ENCODE data around the gene F8A1.
"Not testable (repeated sequence)": the region's sequence is repeated elsewhere in the genome, so short reads cannot be mapped to it uniquely, and the experiment has no call there.

Gene F8A1
- long read RNA-seq, donor 1, transcript F8A1-201 (1 exons, 1,713 nt) = major isoform, 23 of 23 reads
- long read RNA-seq, donor 1, partial matches to known transcripts = 0 of 23 reads
- long read RNA-seq, donor 1, other reads (novel, unspliced or antisense) = 0 of 23 reads
- long read RNA-seq, donor 2, transcript F8A1-201 (1 exons, 1,713 nt) = major isoform, 23 of 23 reads
- long read RNA-seq, donor 2, partial matches to known transcripts = 0 of 23 reads
- long read RNA-seq, donor 2, other reads (novel, unspliced or antisense) = 0 of 23 reads
- long read RNA-seq, donor 3, partial matches to known transcripts = 0 of 2 reads
- long read RNA-seq, donor 3, other reads (novel, unspliced or antisense) = 0 of 2 reads
- long read RNA-seq, donor 4, transcript F8A1-201 (1 exons, 1,713 nt) = major isoform, 22 of 22 reads
- long read RNA-seq, donor 4, partial matches to known transcripts = 0 of 22 reads
- long read RNA-seq, donor 4, other reads (novel, unspliced or antisense) = 0 of 22 reads
- long read RNA-seq, donor 5, transcript F8A1-201 (1 exons, 1,713 nt) = major isoform, 12 of 12 reads
- long read RNA-seq, donor 5, partial matches to known transcripts = 0 of 12 reads
- long read RNA-seq, donor 5, other reads (novel, unspliced or antisense) = 0 of 12 reads
- long read RNA-seq, donor 6, transcript F8A1-201 (1 exons, 1,713 nt) = major isoform, 12 of 12 reads
- long read RNA-seq, donor 6, partial matches to known transcripts = 0 of 12 reads
- long read RNA-seq, donor 6, other reads (novel, unspliced or antisense) = 0 of 12 reads
- long read RNA-seq, donor 7, transcript F8A1-201 (1 exons, 1,713 nt) = major isoform, 39 of 39 reads
- long read RNA-seq, donor 7, partial matches to known transcripts = 0 of 39 reads
- long read RNA-seq, donor 7, other reads (novel, unspliced or antisense) = 0 of 39 reads
- long read RNA-seq, donor 8, transcript F8A1-201 (1 exons, 1,713 nt) = major isoform, 15 of 15 reads
- long read RNA-seq, donor 8, partial matches to known transcripts = 0 of 15 reads
- long read RNA-seq, donor 8, other reads (novel, unspliced or antisense) = 0 of 15 reads

- not testable (repeated sequence) for DNase-seq
Observed at GRCh38 chrX:154886069-154886788, at the start of gene F8A1. TSS of gene F8A1 (plus strand) at chrX:154886355. CDS start at chrX:154886375, 20 bp downstream.

DNA sequence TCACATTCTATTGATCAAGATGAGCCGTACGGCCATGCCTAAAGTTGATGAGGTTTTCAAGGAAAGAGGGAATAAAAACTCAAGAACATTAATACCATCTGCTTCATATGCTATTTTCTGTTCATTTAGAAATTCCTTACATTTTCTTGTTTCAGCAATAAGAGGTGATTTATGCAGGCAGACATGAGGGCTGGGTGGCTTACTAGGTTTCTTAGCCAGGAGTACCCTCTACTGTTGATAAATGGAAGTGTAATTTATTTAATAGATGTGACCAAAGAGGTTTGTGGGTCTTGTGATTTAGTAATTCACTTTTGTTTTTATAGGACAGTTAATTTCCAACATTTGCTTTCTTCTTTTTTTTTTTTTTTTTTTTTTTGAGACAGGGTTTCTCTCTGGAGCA is 45.3 kb upstream of the F8A1 start:
- no peak for DNase-seq

- no peak for DNase-seq
Observed at GRCh38 chrX:154850957-154851611, 35.1 kb upstream of the F8A1 start.

- DNase-seq = no peak
Observed at GRCh38 chrX:154855256-154855655, 30.9 kb upstream of the F8A1 start.

GRCh38 chrX:154868522-154868921 is 17.6 kb upstream of the F8A1 start:
- not testable (repeated sequence) for DNase-seq

DNA sequence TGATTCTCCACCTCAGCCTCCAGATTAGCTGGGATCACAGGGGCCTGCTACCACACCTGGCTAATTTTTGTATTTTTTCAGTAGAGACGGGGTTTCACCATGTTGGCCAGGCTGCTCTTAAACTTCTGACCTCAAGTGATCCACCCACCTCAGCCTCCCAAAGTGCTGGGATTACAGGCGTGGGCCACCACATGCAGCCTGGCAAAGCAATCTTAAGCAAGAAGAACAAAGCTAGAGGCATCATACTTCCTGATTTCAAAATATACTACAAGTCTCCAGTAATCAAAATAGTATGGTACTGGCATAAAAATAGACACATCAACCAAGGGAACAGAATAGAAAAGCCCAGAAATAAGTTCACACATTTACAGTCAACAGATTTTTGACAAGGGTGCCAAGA is 12.8 kb upstream of the F8A1 start:
- DNase-seq = no peak

DNA sequence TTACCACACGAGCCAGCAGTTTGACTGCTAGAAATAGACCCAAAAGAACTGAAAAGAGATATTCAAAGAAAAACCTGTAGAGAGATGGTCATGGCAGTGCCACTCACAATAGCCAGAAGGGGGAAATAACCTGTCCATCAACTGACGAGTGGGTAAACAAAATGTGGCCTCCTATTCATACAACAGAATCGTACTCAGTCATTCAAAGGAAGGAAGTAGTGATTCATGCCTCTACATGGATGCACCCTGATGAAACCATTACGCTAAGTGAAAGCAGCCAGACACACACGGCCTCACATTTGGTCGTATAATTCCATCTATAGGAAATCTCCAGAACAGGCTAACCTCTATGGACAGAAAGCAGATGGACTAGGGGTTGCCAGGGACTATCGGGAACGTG is 2.1 kb upstream of the F8A1 start:
- DNase-seq = not testable (repeated sequence)

GRCh38 chrX:154885057-154885456 is 1.1 kb upstream of the F8A1 start:
- not testable (repeated sequence) for DNase-seq

DNA sequence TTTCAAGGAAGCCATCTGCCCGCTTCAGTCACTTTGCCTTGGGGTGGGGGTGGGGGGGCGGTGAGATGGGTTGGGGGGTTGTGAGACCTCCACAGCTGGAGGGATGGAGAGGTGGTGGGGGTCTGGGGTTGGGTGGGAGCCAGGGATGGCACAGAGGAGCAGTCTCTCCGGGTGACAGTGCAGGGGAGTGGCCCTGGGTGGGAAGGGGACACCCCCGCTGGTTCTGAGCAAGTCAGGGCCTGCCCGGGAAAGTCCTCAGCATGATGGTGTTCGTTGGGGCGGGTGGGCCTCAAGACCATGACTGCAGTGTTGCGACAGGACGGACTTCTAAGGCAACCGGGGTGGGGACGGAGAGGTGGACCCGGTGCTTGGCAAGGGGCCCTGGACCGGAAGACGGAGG is 606 bp upstream of the F8A1 start:
- not testable (repeated sequence) for DNase-seq

DNA sequence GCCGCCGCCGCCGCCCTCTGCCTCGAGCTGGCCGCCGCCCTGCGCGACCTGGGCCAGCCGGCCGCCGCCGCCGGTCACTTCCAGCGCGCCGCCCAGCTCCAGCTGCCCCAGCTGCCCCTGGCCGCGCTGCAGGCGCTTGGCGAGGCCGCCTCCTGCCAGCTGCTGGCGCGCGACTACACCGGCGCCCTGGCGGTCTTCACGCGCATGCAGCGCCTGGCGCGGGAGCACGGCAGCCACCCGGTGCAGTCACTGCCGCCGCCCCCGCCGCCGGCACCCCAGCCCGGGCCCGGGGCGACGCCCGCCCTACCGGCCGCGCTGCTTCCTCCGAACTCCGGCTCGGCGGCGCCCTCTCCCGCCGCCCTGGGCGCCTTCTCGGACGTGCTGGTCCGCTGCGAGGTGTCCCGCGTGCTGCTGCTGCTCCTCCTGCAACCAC is 650 bp downstream of the F8A1 start:
- not testable (repeated sequence) for DNase-seq

DNA sequence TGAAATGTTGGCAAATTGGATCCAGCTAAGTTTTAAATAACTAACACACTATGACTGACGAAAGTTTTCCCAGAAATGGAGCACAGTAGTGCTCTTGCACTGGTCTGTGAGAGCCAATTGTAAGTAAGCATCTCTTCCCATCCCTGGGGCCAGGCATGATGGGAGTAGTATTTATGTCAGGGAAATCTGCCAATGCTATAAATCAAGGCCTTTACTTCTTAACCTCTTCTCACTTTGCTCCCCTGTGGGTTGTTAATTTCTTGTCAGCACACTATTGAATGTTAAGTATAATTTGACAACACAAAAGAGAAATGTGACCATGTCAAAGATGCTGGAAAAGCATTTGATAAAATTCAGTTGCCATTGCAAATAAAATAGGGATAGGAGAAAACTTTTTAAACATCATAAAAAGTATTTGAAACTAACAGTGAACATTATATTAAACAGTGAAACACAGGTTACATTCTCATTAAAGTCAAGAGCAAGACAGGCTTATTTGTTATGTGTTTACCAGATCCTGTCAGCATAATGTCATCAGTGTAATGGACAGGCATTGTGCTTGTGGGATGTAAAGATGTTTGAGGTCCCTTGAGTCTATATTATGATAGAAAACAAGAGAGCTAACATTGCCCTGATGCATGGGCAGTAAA is 5.0 kb downstream of the F8A1 start:
- no peak for DNase-seq

DNA sequence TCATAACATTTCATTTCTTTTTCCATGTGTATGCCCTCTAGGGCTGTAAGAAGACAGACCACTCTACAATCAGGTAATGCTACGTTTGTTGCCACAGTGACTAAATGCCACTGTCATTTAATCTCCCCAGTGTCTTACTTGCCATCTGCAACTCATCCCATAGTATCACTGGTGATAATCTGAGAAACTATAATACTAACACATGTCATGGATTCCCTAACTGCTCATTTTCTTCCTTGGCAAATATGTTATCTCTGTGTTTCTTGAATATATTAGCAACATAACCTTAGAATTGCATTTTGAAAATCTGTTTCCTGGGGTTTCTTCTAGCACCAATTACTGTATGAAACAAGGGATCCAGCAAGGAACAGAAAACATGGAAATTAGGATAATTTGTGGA is 6.1 kb downstream of the F8A1 start:
- DNase-seq = no peak

GRCh38 chrX:154900323-154900722 is 14.2 kb downstream of the F8A1 start:
- DNase-seq = no peak

DNA sequence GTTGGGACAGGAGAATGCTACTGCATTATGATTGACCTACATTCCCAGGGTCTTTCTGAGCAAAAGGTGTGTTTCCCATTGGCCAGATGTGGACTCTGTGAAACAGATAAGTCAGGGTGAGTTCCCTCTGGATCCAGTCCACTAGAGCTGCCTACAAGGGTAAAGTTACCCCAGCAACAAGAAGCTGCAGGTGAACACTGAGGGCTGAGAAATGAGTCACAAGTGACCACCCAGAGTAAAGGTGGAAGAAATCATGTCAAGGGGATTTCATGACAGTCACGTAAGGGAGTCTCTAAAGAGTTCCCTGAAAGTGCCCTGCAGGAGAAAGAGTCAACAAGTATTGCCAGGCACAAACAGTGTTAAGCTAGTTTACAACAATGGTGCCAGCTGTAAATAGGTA is 16.3 kb downstream of the F8A1 start:
- no peak for DNase-seq

GRCh38 chrX:154908821-154909220 is 22.7 kb downstream of the F8A1 start:
- no peak for DNase-seq

DNA sequence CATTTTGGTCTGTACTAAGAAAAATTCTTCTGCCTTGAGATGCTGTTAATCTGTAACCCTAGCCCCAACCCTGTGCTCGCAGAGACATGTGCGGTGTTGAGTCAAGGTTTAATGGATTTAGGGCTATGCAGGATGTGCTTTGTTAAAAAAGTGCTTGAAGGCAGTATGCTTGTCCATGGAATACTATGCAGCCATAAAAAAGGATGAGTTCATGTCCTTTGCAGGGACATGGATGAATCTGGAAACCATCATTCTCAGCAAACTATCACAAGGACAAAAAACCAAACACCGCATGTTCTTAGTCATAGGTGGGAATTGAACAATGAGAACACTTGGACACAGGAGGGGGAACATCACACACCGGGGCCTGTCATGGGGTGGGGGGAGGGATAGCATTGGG is 23.9 kb downstream of the F8A1 start:
- not testable (repeated sequence) for DNase-seq

DNA sequence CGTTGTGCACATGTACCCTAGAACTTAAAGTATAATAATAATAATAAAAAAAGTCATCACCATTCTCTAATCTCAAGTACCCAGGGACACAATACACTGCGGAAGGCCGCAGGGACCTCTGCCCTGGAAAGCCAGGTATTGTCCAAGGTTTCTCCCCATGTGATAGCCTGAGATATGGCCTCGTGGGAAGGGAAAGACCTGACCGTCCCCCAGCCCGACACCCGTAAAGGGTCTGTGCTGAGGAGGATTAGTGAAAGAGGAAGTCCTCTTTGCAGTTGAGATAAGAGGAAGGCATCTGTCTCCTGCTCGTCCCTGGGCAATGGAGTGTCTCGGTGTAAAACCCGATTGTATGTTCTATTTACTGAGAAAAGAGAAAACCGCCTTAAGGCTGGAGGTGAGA is 24.4 kb downstream of the F8A1 start:
- not testable (repeated sequence) for DNase-seq

GRCh38 chrX:154914052-154914451 is 27.9 kb downstream of the F8A1 start:
- DNase-seq = no peak

DNA sequence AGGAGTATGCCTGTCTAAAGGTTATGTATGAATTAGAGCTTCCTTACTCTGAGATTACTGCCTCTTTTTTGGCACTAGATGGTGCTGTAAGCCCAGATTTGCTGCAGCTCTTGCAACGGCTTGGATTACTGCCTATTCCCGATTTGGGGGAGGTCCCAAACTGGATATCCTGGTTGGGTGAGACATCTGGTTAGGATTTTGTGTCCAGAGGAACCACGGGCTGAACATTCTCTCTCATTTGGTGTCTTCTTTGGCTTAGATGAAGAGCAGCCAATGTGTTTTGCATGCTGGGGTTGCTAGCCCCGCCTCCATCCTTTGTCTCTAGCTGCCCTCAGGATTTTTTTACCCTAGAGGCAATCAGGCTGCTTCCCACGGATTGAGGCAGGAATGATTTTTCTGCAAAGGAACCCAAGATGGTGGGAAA is 31.9 kb downstream of the F8A1 start:
- peak; percentile 45 for DNase-seq

- DNase-seq = not testable (repeated sequence)
Observed at GRCh38 chrX:154924771-154925170, 38.6 kb downstream of the F8A1 start.

Data from right kidney (tissue), 9 donors.